Kidney tubule cell (primary cell): ENCODE measurements around the gene RBFOX1.
"Not testable (repeated sequence)": the region's sequence is repeated elsewhere in the genome, so short reads cannot be mapped to it uniquely, and the experiment has no call there.

Experiments used
- DNase-seq: peaks from one replicate; pipeline ENCODE4 v3.0.0-alpha.2; 2018; ENCODE audit warnings: low spot score

The RBFOX1 gene

DNA sequence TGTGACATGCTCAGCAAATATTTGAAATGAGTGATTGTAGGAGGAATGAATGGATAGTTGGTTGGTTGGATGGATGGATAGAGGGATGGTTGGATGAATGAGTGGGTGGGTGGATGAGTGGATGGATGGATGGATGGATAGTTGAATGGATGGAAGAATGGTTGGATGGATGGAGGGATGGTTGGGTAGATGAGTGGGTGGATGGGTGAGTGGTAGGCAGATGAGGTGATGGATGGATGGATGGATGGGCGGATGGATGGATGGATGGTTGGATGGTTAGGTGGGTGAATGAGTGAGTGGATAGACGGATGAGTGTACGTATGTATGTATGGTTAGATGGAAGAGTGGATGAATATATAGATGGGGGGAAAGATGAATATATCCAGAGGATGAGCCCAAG is 137.7 kb downstream of the RBFOX1 start:
- DNase-seq, result no peak

DNA sequence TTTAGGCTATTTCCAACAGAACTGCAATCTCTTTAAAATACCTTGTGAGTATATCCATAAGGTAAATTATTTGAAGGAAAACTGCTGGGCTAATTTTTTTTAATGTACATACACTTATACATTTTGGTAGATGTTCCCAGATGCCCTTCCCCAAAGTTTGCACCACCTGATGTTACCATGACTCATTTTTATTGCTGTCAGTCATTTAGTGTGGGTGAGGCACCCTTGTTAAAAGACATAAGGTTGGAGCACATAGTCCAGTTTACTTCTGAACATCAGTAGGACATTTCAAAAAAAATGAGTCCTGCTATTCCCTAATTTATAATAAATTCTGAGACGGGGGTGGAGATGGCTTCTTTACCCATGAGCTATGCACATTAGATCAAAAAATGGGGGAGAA is 138.6 kb downstream of the RBFOX1 start:
- DNase-seq, result no peak

DNA sequence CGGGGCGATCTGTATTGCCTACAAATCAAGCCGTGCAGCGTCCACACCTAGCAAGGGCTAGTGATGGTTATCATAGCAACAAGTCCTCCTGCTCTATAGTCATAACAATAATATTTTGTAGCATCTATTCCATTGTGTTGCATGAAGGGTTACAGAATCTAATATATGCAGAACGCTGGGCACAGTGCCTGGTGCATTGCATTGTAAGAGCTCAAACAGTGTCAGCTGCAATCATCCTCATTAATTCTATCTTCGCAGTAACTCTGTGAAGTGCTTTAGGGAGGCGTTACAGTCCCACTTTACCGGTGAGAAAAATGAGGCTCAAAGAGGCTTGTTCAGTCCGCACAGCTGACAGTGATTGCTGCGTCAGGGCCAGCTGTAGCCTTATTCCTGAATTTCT is 149.4 kb downstream of the RBFOX1 start:
- DNase-seq, result no peak

DNA sequence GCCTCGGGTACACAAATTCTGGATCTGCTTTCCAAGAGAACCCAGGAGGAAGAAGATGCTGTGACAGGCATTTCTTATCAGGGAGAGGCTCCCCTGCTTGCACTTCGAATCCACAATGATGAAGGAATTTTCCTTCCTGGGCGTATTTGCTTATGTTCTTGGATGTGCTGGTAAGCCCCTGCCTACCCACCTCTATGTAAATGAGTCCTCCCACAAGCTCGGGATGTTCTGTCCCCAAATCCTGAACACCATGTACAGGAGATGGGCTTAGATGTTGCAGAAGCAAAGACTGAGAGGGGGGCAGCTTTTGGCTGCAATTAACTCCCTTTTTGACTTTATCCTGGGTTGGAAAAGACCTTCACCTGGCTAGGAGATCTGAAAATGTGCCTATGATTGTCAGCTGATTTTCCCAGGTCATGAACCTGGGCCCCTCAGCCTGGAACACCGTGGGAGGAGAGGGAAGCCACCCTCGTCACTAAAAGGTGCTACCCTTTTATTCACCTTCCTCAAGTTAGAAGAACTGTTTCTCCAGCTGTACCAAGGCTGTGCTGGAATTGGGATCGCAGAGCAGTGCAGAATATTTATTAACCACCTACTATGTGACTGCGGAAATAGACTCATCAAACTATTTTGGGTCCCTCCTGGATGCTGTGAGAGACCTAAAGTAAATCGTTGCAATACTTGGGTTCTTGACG is 150.1 kb downstream of the RBFOX1 start:
- DNase-seq, result no peak

DNA sequence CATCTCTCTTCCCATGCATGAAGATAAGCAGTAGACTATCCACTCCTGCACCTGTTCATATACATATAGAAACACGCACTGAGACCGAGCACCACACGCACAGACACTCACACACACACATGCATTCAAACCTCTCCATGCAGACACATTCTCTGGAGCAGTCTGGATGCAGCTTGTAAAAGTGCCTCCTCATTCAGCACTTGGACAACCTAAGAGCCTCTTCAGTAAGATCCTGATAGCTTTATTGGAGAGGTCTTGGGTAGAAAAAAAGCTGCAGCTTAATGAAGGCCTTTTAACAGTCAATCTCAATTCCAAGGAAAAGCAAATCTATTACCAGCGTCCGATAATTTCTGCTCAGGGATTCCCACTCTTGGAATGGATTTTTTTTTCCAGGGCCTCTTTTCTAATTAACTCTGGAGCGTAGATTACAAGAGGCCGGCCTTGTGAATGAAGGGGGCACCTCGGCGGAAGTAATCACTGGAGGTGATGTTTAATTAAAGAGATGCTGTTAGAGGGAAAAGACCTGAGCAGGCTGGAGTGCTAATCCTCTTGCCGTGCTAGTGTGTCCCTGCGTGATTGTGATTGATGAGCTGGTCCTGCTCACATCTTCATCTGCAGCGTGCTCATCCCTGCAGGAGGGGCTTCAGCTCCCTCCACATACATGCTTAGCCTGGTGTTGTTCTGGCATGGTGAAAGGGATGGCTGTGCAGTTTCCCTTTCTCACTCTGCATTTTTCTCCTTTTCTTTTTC is 155.1 kb downstream of the RBFOX1 start:
- DNase-seq, result no peak

DNA sequence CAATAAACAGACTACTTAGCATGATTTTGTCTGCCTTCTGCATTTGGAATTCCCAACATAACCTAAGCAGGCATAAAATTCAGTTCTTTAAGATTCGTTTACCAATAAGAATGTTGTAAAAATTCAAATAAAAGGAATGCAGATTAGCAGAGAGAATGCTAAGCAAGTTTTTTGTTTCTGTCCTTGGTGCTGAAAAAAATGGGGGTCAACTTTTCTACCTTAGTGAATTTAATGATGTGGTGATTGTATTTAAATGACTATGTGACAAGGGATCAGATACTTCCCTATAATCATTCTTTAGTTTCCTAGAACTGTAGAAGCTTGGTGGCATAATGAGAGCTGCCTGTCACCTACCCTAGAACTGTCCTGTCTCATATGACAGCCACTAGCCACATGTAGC is 159.5 kb downstream of the RBFOX1 start:
- DNase-seq, result no peak

DNA sequence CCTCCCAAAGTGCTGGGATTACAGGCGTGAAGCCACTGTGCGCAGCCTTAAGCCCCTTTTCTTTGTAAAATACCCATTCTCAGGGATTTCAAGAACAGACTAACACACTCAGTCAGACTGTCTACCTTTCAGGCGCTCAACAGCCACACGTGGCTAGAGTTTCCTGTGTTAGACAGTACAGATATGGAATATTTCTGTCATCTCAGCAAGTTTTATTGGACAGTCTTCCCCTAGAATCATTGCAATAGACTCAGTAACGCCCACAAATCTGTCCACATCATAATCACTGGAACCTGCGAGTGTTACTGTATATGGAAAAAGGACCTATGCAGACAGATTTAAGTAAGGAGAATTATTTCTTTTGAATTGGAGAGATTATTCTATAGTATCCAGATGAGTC is 160.5 kb downstream of the RBFOX1 start:
- DNase-seq, result no peak

DNA sequence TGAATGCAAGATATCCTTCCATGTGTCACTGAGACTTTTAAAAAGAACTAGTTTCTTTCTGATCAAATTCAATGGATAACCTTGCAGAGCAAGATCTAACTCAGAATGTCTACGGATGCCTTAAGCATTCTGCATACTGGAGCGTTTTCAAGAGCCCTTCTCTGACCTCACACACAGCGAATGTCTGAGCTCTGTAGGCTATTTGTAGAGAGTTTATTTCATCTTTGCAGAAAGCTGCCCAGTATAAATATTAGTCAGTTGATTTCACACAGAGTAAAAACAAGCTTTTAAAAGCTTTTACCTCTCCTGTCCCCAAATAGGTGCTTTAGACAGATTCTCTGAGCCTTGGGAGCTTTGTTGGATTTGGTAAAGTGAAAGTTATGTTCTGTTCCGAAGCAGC is 165.0 kb downstream of the RBFOX1 start:
- no peak for DNase-seq

DNA sequence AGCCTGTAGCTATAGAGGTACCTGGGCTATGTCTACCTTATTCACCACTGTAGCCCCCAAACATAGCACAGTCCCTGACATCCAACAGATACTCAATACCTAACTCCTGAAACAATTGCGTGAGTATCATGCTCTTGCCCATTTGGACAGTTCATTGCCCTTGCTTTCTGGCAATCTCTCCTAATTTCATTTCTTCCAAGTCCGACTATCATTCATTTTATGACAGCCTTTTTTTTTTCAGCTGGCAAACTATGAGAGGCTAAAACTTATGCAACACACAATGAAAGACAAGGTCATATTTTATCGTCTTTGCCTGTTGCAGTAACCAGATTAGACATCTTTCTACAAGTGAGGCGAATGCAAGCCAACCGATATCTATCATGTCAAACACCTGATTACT is 169.2 kb downstream of the RBFOX1 start:
- DNase-seq, result no peak

DNA sequence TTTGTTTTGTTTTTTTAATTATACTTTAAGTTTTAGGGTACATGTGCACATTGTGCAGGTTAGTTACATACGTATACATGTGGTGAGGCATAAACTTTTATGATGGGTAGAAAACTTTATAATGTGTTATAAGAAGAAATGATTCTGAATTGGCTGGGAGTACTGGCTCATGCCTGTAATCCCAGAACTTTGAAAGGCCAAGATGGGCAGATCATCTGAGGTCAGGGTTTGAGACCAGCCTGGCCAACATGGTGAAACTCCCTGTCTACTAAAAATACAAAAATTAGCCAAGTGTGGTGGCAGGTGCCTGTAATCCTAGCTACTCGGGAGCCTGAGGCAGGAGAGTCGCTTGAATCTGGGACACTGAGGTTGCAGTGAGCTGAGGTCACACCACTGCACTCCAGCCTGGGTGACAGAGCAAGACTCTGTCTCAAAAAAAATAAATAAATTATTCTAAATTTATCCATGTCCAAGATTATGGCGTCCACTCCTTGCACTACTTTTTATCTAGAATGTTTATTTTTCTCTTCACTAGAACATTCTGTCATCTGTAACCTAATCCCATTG is 170.0 kb downstream of the RBFOX1 start:
- DNase-seq, result not testable (repeated sequence)

DNA sequence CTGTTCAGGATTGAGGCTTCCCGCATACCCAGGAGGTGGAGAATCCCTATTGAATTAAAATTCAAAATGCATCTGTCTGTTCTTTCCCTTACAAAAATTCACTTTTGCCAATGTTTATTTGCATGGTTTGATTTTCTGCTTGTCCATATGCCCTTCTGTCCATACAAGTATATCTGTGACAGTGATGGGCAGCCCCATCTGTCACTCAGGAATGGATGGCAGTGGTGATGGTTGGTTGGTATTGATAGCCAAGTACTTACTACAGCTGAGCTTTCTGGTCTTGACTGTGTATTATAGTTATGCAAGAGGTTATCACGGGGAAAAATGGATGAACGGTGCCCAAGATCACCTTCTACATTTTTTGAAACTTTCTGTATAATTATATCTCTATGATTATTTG is 171.0 kb downstream of the RBFOX1 start:
- no peak for DNase-seq

DNA sequence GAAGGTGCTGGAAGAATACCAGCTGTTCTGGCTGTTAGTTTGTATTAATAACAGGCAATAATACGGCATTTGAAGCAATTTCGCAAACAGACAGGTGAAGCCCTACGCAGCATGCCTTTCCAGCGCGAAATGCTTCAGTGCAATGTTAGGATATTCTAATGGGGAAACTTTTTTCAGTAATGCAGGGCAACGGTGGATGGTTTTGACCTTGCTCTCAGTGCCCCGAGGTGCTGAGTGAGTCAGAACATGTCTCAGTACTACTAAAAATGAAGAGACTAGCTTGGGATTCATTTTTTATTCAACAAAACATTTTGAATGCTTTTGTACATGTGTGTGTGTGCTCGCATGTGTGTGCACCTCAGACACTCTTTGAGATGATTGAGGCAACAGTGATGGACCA is 172.2 kb downstream of the RBFOX1 start:
- DNase-seq, result no peak

DNA sequence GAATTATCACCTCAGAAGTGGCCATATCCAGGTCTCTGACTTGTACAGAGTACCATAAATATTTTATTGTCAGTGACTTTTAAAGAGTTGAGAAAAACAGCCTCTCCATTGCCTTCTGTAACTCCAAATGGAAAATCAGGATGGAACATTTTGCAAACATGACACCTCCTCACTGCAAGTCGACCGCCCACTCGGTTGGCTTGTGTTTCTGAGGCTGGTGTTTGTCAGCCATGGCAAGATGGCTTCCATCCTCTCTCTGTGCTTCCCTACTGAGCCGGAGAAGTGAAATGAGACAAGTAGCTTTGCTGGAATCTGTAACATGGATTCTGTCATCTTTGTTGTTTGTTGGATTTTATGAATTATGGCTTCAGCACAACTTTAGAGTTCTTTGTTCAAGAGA is 172.8 kb downstream of the RBFOX1 start:
- DNase-seq, result no peak

DNA sequence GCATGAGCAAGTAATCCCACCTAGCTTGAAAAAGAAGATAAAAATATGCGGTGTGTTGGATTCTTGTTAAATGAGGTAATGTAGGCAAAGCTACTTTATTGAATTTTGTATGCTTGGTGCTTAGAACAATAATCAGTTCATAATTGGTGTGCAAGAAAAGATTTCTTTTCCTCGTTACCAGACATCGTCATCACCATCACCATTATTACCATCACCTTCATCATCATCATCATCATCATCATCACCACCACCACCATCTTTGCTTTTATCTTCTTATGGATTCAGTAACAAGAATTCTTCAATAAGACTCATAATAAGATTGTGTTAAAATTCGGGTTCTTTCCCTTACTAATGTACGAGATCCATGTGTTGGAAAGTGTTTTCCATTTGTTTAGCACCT is 173.7 kb downstream of the RBFOX1 start:
- DNase-seq, result no peak

DNA sequence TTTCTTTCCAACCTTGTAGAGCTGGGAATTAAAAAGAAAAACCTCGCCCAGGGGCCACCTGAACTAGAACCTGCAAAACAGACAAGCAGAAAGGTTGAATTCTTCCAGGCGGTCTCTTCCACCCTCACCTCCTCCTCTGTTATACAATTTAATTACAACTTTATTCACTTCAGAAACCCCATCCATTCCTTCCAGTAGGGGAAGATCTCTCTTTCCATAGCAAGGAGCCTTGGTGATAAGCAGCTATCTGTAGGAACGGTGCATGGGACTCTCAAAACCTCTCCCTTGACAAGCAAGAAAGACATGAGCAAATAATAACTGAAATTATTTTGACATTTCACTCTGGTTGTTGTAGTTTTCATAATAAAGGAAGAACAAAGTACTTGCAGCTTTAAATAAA is 176.0 kb downstream of the RBFOX1 start:
- no peak for DNase-seq

DNA sequence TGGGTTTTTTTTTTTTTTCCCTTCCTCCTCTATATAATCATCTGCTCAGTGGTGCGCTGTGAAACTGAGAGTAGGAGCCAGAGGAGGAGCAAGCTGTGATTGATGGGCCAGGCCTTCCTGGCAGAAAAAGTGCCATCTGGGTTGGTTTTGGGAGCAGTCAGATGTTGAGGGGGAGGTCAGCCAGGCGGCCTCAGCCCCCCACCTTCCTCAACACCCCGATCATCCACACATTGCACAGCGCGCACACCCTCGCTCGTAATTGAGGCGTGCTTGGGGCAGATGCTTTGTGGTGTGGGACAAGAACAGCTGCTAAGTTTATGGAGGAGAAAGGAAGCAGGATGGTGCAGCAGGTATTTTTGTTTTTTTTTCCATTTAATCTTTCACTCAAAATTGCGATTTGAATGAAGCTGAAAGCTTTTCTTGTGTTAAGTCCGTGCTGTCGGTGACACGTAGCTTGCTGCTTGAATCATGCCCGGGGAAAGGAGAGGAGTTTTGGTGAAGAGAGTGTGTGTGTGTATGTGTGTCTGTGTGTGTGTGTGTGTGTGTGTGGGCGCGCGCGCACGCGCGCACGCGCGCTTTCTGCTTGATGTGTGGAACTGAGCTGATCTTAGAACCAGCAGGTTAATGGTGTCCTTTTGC is 177.4 kb downstream of the RBFOX1 start:
- DNase-seq, result no peak

DNA sequence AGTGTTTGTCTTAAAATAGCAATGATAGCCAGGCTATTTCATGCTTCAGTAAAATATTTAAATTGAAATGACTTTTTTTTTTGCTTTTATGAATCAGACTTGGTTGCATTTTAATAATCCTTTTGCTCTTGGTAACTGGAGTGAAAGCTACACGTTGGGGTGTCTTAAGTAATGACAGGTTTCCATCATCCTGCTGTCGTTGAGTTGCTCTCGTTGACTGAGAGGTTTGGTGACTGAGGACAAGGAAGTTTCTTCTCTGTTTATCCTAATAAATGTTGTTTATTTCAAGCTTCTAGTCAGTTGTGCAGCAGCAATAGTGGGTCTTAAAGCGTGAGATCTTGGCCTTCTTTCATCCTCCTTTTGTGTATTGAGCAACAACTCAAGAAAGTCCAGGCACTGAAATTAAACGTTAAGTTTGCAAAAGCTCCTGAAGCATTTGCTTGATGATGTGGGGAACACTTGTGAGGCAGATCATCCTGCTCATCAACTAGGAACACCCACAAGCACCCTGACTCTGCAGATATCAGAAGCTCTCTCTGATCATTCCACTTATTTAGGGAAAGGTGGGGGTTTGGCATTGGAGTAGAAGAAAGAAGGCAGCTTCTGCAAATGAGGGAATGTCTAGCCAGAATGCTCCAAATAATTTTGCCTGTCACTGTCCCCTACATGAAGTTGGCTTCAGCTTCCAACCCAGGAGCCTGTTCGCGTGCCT is 179.1 kb downstream of the RBFOX1 start:
- no peak for DNase-seq

DNA sequence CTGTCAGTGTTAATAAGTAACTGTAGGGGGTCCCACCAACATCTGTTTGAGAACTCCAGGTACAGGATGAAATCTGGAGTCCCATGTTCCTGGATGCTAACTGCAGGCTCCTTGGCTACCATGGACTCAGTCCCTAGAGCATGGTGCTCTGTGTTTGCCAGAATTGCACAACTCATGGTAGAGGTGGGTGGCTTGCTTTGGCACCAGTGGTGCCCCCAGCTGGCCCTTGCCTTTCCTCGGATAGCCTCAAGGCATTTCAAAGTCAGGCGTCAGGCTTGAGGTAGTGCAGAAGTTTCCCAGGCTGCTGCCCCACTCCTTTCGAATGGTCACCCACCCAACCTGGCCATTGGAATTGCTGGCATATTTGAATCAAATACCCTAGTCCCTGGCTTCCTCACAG is 179.9 kb downstream of the RBFOX1 start:
- DNase-seq, result no peak

DNA sequence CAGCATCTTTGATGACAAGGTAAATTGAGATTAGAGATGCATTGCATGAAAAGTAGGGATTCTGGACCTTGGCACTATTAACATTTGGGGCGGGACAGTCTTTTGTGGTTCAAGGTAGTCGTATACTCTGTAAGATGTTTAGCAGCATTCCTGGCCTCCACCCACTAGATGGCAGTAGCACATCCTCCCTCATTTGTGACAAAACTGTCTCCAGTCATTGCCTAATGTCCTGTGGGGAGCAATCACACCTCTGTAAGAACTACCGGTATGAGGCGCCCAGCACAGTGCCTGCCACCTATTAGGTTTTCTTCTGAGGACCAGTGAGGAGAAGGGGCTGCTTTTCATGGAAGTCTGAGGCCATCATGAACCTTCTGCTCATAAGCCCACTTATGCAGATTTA is 180.8 kb downstream of the RBFOX1 start:
- DNase-seq, result peak; percentile 1

DNA sequence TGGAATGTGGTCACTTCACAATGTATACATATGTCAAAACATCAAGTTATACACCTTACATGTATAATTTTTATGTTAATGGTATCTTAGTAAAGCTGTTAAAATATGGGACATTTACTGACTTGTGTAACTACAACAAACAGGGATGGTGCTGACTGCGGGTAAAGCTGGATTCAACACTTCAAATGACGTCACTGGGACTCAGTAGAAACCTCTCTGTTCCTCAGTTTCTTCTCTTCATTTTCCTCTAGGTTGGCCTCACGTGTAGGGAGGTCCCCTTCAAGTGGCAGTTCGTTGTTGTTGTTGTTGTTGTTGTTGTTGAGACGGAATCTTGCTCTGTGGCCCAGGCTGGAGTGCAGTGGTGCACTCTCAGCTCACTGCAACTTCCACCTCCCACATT is 182.9 kb downstream of the RBFOX1 start:
- DNase-seq, result no peak

DNA sequence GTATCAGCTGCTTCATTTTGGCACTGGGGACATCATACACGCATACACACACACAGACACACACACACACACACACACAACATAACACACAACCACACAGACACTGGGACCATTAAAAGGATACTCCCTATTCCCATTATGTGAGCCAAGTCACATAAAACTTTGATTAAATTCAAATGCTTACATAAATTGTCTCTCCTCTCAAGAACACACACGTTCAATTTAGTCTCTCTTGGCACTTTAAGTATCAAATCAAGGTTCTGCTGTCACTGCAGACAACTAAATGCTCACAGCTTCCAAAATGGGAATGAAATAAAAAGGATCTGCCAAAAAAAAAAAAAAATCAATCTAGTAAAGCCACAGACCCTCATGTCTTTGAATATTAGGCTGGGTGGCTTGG is 184.9 kb downstream of the RBFOX1 start:
- no peak for DNase-seq

DNA sequence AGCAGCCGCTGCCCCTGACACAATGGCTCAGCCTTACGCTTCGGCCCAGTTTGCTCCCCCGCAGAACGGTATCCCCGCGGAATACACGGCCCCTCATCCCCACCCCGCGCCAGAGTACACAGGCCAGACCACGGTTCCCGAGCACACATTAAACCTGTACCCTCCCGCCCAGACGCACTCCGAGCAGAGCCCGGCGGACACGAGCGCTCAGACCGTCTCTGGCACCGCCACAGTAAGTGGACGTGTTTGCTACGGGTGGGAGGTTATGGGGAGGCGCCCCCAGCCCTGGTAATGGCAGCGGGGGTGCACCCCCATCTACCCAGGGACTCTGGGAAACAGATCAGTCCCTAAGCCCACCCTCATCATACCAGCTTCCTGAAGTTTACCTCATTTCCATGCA is 185.5 kb downstream of the RBFOX1 start:
- DNase-seq, result no peak

DNA sequence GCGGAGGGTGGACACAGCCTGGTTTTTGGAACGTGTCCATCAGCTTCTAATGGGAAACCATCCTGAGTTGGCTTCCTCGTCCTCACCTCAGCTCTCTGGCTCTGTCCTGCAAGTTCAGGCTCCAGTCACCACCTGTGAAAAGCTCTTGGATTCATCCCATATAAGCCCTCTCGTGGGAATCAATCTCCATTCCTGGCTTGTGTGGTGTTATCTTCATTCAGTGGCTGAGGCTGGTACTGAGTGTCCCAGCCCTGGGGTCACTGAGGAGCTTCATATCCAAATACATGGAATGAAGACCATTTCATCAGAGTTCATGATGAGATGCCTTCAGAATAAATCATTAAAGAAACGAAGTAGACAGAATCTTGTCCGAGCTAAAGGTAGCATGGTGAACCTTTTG is 189.2 kb downstream of the RBFOX1 start:
- DNase-seq, result no peak
